NB4 (cell line): ENCODE data around the gene CHD6.
"Not testable (repeated sequence)": the region's sequence is repeated elsewhere in the genome, so short reads cannot be mapped to it uniquely, and the experiment has no call there.

Source experiments
- DNase-seq: peaks from one replicate; pipeline ENCODE4 v3.0.0; 2010; ENCODE audit warnings: low read depth
- H3K4me3 ChIP-seq: one replicate; pipeline ENCODE4 v1.5.1; 2011; ENCODE audit warnings: mild to moderate bottlenecking, low read depth, low read length, moderate library complexity
- CTCF ChIP-seq: IDR thresholded peaks from one replicate; pipeline ENCODE4 v1.5.1; 2012; ENCODE audit warnings: low read depth, low read length
- MAX ChIP-seq: IDR thresholded peaks from 2 replicates; pipeline ENCODE4 v1.6.1; 2011; ENCODE audit warnings: low read depth, low read length
- MYC ChIP-seq: IDR thresholded peaks from 2 replicates; pipeline ENCODE4 v1.6.1; 2011; ENCODE audit warnings: low read depth, low read length
- POLR2A ChIP-seq: IDR thresholded peaks from 2 replicates; pipeline ENCODE4 v1.6.1; 2011; ENCODE audit warnings: mild to moderate bottlenecking; ENCODE audit not compliant: insufficient read length; ENCODE audit errors: extremely low read depth

CHD6 gene

DNA sequence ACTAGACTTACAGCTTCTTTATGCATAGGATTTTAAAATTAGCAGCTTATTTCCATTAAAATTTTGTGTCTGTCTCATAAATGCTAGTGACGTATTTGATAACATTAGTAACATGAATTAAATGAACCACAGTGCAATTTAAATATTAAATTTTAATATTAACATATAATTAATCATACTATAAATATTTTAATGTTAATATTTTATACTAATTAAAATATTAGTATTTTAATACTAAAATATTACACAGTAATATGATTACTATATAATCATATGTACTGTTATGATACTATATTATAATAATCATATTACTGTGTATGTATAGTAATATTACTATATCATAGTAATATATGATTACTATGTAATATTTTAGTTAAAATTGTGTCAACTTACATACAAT lies 73.7 kb downstream of the CHD6 start:
- DNase-seq, result no peak
- H3K4me3 ChIP-seq, result no peak overlapping the region
- TF ChIP-seq POLR2A (no peak), MYC (no peak), MAX (no peak), CTCF (no peak)

DNA sequence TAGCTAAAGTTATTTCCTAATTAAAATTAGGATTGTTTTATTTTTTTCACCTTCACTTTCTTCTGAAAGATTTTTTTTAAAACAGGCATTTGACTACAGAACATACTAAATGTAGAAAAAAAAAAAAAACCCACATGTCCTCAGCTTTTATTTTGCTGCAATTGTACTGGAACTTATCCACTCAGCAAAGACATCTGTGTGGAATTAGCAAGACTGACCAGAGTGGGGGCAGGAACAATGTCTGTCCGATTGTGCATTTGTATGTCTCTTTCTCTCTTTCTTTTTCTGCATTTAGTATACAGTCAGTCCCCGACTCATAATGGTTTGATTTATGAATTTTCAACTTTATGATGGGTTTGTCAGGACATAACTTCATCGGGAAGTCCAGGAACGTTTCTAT lies 77.3 kb downstream of the CHD6 start:
- no peak overlapping the region for H3K4me3 ChIP-seq
- no peak for TF ChIP-seq CTCF
- TF ChIP-seq MYC, result no peak
- no peak for TF ChIP-seq MAX
- TF ChIP-seq POLR2A, result no peak
- no peak for DNase-seq

- DNase-seq, result no peak
- no peak overlapping the region for H3K4me3 ChIP-seq
- TF ChIP-seq MYC, result no peak
- no peak for TF ChIP-seq POLR2A
- no peak for TF ChIP-seq CTCF
- no peak for TF ChIP-seq MAX
Observed at GRCh38 chr20:41540459-41540858, 77.7 kb downstream of the CHD6 start.

DNA sequence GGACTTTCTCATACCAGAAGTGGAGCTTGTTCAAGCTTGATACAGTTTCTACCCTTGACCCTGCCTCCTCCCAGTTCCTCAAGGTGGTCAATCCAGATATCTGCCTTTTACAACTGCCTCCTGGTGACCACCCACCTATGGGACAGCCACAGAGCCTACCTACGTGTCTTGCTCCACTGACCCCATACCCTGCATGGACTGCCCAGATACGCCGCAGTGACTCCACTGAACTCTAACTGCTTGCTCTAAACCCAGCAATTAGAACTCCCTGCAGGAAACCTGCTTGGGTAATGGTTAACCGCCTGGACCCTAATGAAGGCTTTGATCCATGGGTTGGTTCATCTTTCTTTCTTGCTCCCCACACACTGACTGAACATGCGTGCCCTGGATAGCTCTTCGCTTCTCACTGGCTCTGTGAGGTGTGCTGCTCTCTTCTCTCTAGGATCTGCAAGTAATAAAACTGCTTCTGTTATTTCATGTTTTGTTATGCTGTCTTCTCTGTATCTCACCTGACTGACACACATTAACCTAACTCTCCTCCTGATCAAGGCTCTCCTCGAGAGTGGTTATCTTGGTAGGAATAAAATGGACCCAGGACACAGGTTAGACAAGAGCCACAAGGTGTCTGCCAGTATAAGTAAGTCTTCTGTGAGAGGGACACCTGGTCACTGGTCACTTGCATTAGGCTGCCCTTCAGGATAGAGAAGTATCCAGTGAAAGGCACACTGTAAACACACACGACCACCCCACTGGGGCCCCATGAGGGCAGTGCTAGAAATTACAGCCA lies 79.2 kb downstream of the CHD6 start:
- no peak overlapping the region for H3K4me3 ChIP-seq
- no peak for DNase-seq
- no peak for TF ChIP-seq MAX
- no peak for TF ChIP-seq CTCF
- no peak for TF ChIP-seq MYC
- TF ChIP-seq POLR2A, result no peak

GRCh38 chr20:41537865-41538264 lies 80.3 kb downstream of the CHD6 start:
- DNase-seq, result no peak
- TF ChIP-seq POLR2A (no peak), CTCF (no peak), MYC (no peak), MAX (no peak)
- H3K4me3 ChIP-seq, result no peak overlapping the region

- DNase-seq, H3K4me3 ChIP-seq: not testable (repeated sequence)
Observed at GRCh38 chr20:41535551-41535950, 82.6 kb downstream of the CHD6 start.
